NOMO-1 (cell line): ENCODE measurements around the gene PCSK1.

Experiments
- DNase-seq, 2 experiments: peaks; one replicate each; lab custom pipeline; 2025; ENCODE audit not compliant: unreplicated experiment in 2 of 2; lab: John Stamatoyannopoulos, UW

PCSK1 gene

GRCh38 chr5:96433066-96433447 is at the start of gene PCSK1:
TSS of gene PCSK1 (minus strand) at chr5:96433248. CDS start at chr5:96433042, 206 bp downstream.
- no peak for DNase-seq

- DNase-seq, result no peak
These were observed 48.8 kb upstream of the PCSK1 start for GRCh38 chr5:96481867-96482266.

DNA sequence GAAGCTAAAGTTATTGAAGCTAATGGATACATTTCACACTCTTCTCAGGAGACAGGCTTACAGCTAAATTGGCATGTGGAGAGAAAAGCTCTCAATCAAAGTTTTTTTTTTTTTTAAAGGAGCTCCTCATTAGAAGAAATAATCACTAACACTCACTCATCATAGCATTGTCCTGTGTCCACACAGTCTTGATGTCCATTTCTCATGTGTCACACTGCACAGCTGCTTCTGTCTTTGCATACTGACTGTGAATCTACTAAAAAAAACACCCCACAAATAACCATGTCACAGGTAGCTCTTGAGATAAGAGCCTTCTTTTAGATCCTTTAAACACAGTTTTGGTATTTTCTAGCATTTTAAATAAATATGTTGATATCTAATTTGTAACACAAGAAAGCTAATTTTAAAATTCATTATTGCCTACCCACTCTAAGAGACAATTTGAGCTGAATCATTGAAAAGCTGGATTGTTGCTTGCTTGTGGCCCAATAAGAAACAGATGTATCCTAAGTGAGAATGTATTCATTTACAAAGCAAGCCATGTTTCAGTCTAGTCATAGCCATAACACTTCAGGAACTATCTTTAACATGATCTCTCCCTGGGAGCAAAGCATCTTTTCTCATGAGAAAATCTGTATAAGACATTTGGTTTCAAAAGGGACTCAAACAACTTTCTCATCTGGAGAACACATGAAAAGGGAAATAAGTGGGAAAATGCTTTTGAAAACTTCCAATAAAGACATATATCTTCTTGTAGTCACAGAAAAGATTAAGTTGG is 48.1 kb upstream of the PCSK1 start:
- DNase-seq, result no peak

GRCh38 chr5:96478983-96479382 is 45.9 kb upstream of the PCSK1 start:
- no peak for DNase-seq

- DNase-seq, result no peak
These were observed 43.6 kb upstream of the PCSK1 start for GRCh38 chr5:96476654-96477053.

- DNase-seq, result no peak
These were observed 41.0 kb upstream of the PCSK1 start for GRCh38 chr5:96474073-96474472.

DNA sequence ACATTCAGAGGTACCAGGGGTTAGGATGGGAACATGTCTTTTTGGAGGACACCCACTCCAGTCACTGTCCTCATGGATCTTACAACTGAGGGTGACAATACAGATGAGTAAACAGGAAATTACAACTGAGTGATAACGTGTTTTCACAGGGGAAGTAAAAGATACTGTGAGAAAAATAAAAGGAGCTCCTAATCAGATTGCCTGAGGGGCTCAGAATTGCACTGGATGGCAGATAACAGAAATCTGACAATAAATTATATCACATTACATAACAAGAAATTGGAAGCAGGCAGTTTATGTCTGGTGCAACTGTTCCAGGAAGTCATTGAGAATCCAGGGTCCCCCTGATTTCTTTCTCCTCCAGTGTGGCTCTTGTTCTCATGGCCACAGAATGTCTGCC is 40.1 kb upstream of the PCSK1 start:
- no peak for DNase-seq

DNA sequence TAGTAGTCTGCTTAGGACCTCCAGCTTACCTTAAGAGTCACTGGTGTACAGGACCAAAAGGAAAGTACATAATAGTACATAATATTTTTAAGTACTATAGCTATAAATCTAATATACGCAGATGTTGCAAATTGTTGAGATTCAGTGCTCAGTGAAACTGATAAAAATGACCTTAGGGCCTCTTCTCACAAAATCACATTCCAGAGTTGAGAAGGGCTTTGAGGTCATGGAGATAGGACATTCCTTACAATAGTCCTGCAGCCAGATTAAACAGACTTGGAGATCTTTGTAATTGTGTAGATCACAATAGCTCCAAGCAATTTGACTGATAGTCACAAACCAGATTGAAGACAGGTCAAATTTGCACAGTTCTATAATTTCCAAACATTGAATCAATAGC is 37.7 kb upstream of the PCSK1 start:
- DNase-seq, result no peak

- DNase-seq, result no peak
These were observed 35.9 kb upstream of the PCSK1 start for GRCh38 chr5:96468956-96469355.

DNA sequence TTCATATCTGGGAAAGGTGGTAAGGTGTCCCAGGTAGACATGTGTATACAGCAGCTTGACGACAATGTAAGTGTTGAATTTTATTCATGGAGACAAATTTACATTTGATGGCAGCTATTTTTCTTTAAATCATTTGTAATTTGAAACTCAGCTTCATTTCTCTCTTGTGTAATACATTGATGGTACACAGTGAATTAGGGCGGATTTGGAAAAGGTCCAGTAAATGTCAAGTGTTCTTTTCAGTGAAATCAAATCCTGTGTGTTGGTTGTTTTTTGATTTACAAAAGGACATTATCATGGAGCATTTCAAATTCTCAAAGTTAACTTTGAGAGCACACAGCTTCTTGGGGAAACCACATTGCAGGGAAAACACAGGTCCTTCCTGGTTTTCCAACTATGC is 30.0 kb upstream of the PCSK1 start:
- DNase-seq, result no peak

DNA sequence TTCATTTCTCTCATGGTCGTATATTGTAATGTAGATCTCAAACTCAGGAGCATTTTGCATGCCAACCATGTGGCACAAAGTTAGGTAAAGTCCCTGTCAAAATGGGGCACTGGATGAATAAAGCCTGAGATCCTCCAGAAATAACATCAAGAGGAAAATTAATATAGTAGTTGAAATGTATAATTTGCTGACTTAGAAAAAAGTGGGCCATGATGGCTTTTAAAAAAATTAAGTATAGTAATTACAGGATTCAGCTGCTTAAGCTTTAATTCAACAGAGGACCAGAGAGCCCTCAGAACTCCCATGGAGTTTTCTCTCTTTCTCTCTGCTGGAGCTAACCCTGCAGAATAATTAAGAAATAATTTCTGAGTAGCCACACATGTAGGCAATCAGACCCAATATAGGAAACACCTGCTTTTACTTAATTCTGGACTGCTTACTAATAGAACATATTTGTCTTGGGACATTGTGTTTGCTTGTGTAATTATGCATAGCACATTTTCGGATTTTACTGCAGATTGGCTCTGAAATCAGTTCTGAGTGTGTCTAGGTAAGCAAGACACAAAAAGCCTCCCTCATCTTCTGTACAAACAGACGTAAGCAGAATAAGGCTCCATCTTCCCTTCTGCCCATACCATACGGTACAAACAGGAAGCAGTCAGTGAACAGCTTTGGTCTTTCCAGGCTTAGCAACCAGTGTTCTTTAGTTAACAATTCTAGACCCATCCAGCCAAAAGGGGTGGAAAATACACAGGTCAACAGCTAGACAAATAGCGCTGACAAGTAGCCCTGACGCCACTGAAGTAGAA is 26.5 kb upstream of the PCSK1 start:
- DNase-seq, result no peak

DNA sequence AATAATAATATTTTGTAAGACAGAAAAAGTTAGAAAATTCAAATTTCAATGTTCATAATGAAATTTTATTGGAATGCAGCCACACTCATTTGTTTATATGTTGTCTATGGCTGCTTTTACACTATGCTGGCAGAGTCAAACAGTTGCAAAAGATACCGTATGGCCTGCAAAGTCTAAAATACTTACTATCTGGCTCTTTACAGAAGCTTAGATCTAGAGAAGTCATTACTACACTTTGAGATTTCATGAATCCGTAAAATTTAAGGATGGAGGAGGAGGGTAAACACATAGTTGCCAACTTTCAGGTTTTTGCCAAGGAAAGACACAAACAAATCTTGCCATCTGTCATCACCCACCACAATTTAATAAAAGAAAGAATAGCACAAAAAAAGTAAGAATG is 25.1 kb upstream of the PCSK1 start:
- DNase-seq, result no peak

DNA sequence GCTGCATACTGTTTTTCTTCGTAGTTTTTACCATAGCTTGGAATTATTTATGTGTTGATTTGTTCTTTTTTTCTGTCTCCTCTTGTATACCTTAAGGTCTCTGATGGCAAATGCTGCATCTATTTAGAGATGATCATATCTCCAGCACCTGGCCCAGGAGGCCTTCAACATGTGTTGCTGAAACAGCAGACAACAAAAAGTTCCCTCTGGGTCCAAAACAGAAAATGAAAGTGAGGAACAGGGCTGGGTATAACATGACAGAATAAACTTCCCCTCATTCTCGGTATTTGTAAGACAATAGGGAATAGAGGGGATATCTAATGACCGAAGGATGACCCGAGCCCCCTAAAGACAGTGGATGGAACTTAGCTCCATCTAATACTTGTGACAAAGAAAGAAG is 22.7 kb upstream of the PCSK1 start:
- DNase-seq, result no peak

- DNase-seq, result no peak
These were observed 20.3 kb upstream of the PCSK1 start for GRCh38 chr5:96453394-96453793.

DNA sequence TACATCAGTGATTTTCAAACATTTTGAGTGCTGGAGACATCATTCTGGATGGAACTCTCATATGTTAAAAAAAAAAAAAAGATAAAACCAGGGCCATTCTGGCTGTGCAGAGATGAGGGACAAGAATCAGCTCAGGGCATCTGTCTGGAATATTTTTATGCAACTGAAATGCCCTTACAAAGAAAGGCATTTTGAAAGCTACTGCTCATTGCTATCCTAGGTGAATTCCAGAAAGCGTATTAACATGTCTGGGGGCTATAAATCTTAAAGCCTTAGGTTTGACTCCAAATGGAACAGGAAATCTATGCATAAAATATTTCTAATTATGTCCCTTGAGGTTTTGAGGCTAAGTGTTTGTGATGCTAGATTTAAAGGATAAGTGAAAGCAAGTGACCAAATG is 14.9 kb upstream of the PCSK1 start:
- DNase-seq, result no peak

DNA sequence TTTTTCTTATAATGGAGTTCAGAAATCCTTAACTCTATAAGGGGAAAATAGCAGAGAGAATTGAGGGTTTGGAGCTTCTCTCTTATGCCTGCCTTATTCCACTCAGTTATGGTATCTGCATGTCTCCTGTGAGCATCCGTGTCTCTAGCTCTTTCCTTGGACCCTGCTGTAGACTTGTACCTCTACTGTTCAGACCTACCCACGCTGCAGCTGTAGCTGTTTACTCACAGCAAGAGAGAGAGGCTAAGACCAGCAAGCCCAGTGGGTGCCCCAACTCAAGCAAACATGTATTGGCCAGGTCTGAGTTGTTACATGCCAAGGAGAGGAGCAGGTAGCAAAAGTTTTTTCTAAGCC is 7.1 kb upstream of the PCSK1 start:
- DNase-seq, result no peak

DNA sequence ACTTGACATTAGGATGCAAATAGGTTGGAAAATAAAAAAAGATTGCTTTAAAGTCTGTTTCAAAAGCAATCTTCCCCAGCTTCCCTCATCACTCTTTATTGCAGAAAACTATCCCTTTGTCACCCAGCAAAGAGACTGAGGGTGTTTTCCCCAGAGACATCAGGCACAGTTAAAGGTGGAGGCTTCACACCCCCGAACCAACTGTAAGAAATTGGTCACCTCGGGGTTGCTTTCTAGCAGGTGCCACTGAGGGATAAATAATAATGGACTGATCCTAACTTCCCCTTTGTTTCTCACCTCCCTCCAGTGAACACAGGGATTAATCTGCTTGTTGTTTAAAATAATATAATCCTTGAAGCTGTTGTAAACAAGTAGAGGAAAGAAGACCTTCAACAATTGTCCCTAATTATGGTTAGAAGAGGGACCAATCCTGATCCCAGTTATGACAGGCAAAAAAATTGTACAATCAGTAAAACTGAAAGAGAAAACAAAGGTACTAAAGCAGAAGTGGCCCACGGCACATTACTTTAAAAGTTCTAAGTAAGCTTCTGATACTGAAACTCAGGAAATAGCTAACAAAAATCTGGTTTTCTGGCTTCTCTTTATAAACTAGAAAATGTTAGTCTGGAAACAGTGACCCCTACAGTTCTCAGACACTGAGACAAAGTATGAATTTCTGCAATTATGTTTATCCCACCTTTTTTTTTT is 6.6 kb upstream of the PCSK1 start:
- DNase-seq, result peak; percentile 27 to 65

- peak; percentile 25 to 48 for DNase-seq
These were observed 1.2 kb upstream of the PCSK1 start for GRCh38 chr5:96434201-96434645.

- DNase-seq, result no peak
These were observed 607 bp downstream of the PCSK1 start for GRCh38 chr5:96432216-96433065.

DNA sequence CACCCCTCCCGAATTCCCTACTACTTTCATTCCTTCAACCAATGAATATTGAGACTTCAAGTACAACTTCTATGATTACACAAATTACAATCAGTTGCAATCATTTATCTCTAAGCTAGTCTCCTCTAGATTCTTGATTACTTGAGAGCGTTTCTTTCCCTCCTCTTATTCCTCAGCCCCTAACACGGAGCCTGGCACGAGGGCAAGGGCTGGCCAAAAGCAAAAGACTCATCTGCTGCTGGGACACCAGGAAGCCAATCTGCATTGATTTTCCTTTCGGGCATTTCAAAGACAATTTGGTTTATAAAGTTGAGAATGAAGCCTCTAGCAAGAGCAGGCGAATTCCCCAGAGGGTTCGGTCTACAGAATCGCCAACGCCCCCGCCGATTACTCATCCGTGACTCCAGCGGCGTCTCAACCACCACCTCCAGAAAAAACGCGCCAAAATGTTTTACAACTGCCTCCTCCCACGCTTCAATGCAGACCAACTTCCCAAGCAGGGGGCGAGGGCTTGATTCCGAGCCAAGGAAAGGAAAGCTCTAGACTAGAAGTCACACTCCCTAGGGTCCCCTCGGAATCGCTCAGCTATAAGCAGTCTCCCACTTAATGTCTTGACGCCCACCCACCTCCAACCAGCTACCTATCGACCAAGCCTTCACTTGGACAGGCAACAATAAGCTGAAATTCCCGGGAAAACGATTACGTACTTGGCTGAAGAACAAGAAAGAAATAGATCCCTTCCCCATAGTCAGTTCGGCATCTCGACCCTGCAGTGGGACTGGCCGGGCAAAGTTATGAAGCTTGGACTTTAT is 1.5 kb downstream of the PCSK1 start:
- no peak for DNase-seq
